ENCODE measurements around the gene PEAK1. TPM values are rescaled to one million over a fixed set of nuclear protein-coding genes. Genes with fewer than 3 reads are reported as not detected.
"Not testable (repeated sequence)": the region's sequence is repeated elsewhere in the genome, so short reads cannot be mapped to it uniquely, and the experiment has no call there.

PEAK1 gene
- total RNA-seq, 2 experiments from 2014 or later: 9.2 to 11.0 TPM

- Histone ChIP-seq H3K9me3 (ENCODE audit: control insufficient read depth in 1 of 2, insufficient read depth in 1 of 2, low read length in 2 of 2) (no peaks in the 10 kb centered on the region), H3K27ac (ENCODE audit: low read depth in 1 of 2, low read length in 2 of 2) (no peak overlapping the region), H3K4me1 (ENCODE audit: insufficient read depth, low read length) (peaks cover 7% of the 10 kb centered on the region), H3K36me3 (ENCODE audit: insufficient read depth, low read length) (no peaks in the 10 kb centered on the region), H3K4me3 (ENCODE audit: low read length) (no peak overlapping the region), H3K27me3 (ENCODE audit: control insufficient read depth in 1 of 2, insufficient read depth in 2 of 2, low read length in 2 of 2) (no peaks in the 10 kb centered on the region)
- DNase-seq (peak in 3 of 14 experiments; percentile 50 to 69 (median 62)), ATAC-seq (ENCODE audit: poor library complexity) (no peak)
- H3K4me1 Mint-ChIP-seq (ENCODE audit: low read depth): peaks cover 26% of the 10 kb centered on the region
- peak overlapping the region; percentile 54 for H3K27ac Mint-ChIP-seq
- H3K4me3 Mint-ChIP-seq: no peak overlapping the region
- no peak for TF ChIP-seq CTCF (IDR thresholded peaks at IDR 0.05)
- H3K9me3 Mint-ChIP-seq: no peaks in the 10 kb centered on the region
- intact Hi-C loops (cut with DNase I, micrococcal nuclease): loop anchor here (2.0 to 5.0 kb wide), 2 partner anchors 309 to 355 kb away; no protein-coding TSS in a partner anchor
- H3K27me3 Mint-ChIP-seq: no peaks in the 10 kb centered on the region
- ChIA-PET CTCF (interaction anchor here (1.9 kb wide), 1 partner anchor 356 kb away, joined by 6 read pairs; no protein-coding TSS in a partner anchor), POLR2A (interaction anchor here (0.7 to 1.1 kb wide), 2 partner anchors 9 to 106 kb away, joined by 3 read pairs; no protein-coding TSS in a partner anchor)
- H3K36me3 Mint-ChIP-seq (ENCODE audit: low read depth): no peaks in the 10 kb centered on the region
These were observed 232.0 kb downstream of the PEAK1 start for GRCh38 chr15:77187751-77188464.

GRCh38 chr15:77186594-77187011 is 233.3 kb downstream of the PEAK1 start:
- TF ChIP-seq CTCF (IDR thresholded peaks at IDR 0.05): peak; percentile 16
- no peaks in the 10 kb centered on the region for H3K36me3 ChIP-seq (ENCODE audit: insufficient read depth, low read length)
- no peaks in the 10 kb centered on the region for H3K27me3 Mint-ChIP-seq
- H3K36me3 Mint-ChIP-seq (ENCODE audit: low read depth): no peaks in the 10 kb centered on the region
- H3K4me3 ChIP-seq (ENCODE audit: low read length): no peak overlapping the region
- peaks cover 7% of the 10 kb centered on the region for H3K4me1 ChIP-seq (ENCODE audit: insufficient read depth, low read length)
- no peak overlapping the region for H3K4me3 Mint-ChIP-seq
- peak in 3 of 14 experiments; percentile 35 to 44 (median 40) for DNase-seq
- intact Hi-C loops (cut with DNase I, micrococcal nuclease): loop anchor here (1.0 to 5.0 kb wide), 3 partner anchors 311 to 356 kb away; no protein-coding TSS in a partner anchor
- H3K9me3 ChIP-seq (ENCODE audit: control insufficient read depth in 1 of 2, insufficient read depth in 1 of 2, low read length in 2 of 2): no peaks in the 10 kb centered on the region
- H3K27ac ChIP-seq (ENCODE audit: low read depth in 1 of 2, low read length in 2 of 2): no peak overlapping the region
- CTCF ChIA-PET: interaction anchor here (1.5 to 1.9 kb wide), 2 partner anchors 15 to 357 kb away, joined by 3 to 6 read pairs; no protein-coding TSS in a partner anchor
- H3K27me3 ChIP-seq (ENCODE audit: control insufficient read depth in 1 of 2, insufficient read depth in 2 of 2, low read length in 2 of 2): no peaks in the 10 kb centered on the region
- peaks cover 33% of the 10 kb centered on the region for H3K4me1 Mint-ChIP-seq (ENCODE audit: low read depth)
- no peak for ATAC-seq (ENCODE audit: poor library complexity)
- POLR2A ChIA-PET: interaction anchor here (1.1 kb wide), 1 partner anchor 233 kb away, joined by 3 read pairs; no protein-coding TSS in a partner anchor
- H3K9me3 Mint-ChIP-seq: no peaks in the 10 kb centered on the region
- no peak overlapping the region for H3K27ac Mint-ChIP-seq

GRCh38 chr15:77185242-77185785 is 234.6 kb downstream of the PEAK1 start:
- TF ChIP-seq CTCF (IDR thresholded peaks at IDR 0.05): no peak
- Histone ChIP-seq H3K27ac (ENCODE audit: low read depth in 1 of 2, low read length in 2 of 2) (no peak overlapping the region), H3K36me3 (ENCODE audit: insufficient read depth, low read length) (no peaks in the 10 kb centered on the region), H3K4me3 (ENCODE audit: low read length) (no peak overlapping the region), H3K27me3 (ENCODE audit: control insufficient read depth in 1 of 2, insufficient read depth in 2 of 2, low read length in 2 of 2) (no peaks in the 10 kb centered on the region), H3K4me1 (ENCODE audit: insufficient read depth, low read length) (peaks cover 9% of the 10 kb centered on the region), H3K9me3 (ENCODE audit: control insufficient read depth in 1 of 2, insufficient read depth in 1 of 2, low read length in 2 of 2) (no peaks in the 10 kb centered on the region)
- POLR2A ChIA-PET: no interaction called here
- H3K27me3 Mint-ChIP-seq: no peaks in the 10 kb centered on the region
- ATAC-seq (ENCODE audit: poor library complexity): no peak
- CTCF ChIA-PET: interaction anchor here (1.1 to 1.5 kb wide), 3 partner anchors 17 to 358 kb away, joined by 3 to 4 read pairs (median 3); no protein-coding TSS in a partner anchor
- no peaks in the 10 kb centered on the region for H3K9me3 Mint-ChIP-seq
- H3K4me1 Mint-ChIP-seq (ENCODE audit: low read depth): peaks cover 46% of the 10 kb centered on the region
- no peaks in the 10 kb centered on the region for H3K36me3 Mint-ChIP-seq (ENCODE audit: low read depth)
- no peak overlapping the region for H3K27ac Mint-ChIP-seq
- no peak overlapping the region for H3K4me3 Mint-ChIP-seq
- intact Hi-C loops (cut with DNase I, micrococcal nuclease): loop anchor here in 1 of 2 experiments (2.0 to 5.0 kb wide), 2 partner anchors 312 to 363 kb away; no protein-coding TSS in a partner anchor
- DNase-seq: no peak

- DNase-seq; H3K27ac Mint-ChIP-seq; H3K9me3 ChIP-seq (ENCODE audit: control insufficient read depth in 1 of 2, insufficient read depth in 1 of 2, low read length in 2 of 2); H3K27ac ChIP-seq (ENCODE audit: low read depth in 1 of 2, low read length in 2 of 2); H3K27me3 ChIP-seq (ENCODE audit: control insufficient read depth in 1 of 2, insufficient read depth in 2 of 2, low read length in 2 of 2); H3K4me3 Mint-ChIP-seq; POLR2A ChIA-PET; ATAC-seq (ENCODE audit: poor library complexity); H3K9me3 Mint-ChIP-seq; H3K36me3 Mint-ChIP-seq (ENCODE audit: low read depth); H3K4me3 ChIP-seq (ENCODE audit: low read length); H3K27me3 Mint-ChIP-seq; H3K36me3 ChIP-seq (ENCODE audit: insufficient read depth, low read length): not testable (repeated sequence)
- intact Hi-C loops (cut with DNase I, micrococcal nuclease): loop anchor here in 1 of 2 experiments (2.0 kb wide), 1 partner anchor 364 kb away; no protein-coding TSS in a partner anchor
- peaks cover 18% of the 10 kb centered on the region for H3K4me1 ChIP-seq (ENCODE audit: insufficient read depth, low read length)
- CTCF ChIA-PET: interaction anchor here (1.4 kb wide), 1 partner anchor 312 kb away, joined by 3 read pairs; no protein-coding TSS in a partner anchor
- peaks cover 55% of the 10 kb centered on the region for H3K4me1 Mint-ChIP-seq (ENCODE audit: low read depth)
These were observed 235.6 kb downstream of the PEAK1 start for GRCh38 chr15:77184352-77184751.

Data from CD4-positive, alpha-beta T cell (primary cell).